K562 (cell line): ENCODE results near the gene TXNIP. TPM values are rescaled to one million over a fixed set of nuclear protein-coding genes. Genes with fewer than 3 reads are reported as not detected.
A peak's percentile ranks its signal among the peaks of the same experiment; 100 is the strongest.

Source experiments
- BHLHE40 ChIP-seq: IDR thresholded peaks from 2 replicates; pipeline ENCODE4 v1.6.1; 2011; ENCODE audit warnings: low read length, improper control_type of control experiment
- CREM ChIP-seq: IDR thresholded peaks from 2 replicates; pipeline ENCODE4 v1.6.1; 2014; ENCODE audit warnings: antibody characterized with exemption, low read depth
- DPF2 ChIP-seq: fragments of 450-650 bp; IDR thresholded peaks from 2 replicates; pipeline ENCODE4 v1.6.1; 2016
- ETV6 ChIP-seq, 3 experiments: fragments of 150-350 bp in 1 of 3; sonication (generic) in 1 of 3; formaldehyde crosslinking in 1 of 3; IDR thresholded peaks; 2 replicates each; pipeline versions ENCODE4 v1.6.1 to v1.8.0; 2014 to 2022; ENCODE audit warnings: borderline replicate concordance in 2 of 3, low read depth in 2 of 3, antibody characterized with exemption in 1 of 3, low read length in 1 of 3, mild to moderate bottlenecking in 1 of 3, missing genetic modification reagents in 1 of 3
- GTF2A2 ChIP-seq: IDR thresholded peaks from 2 replicates; pipeline ENCODE4 v1.6.1; 2016; ENCODE audit warnings: mild to moderate bottlenecking, missing genetic modification characterization, missing compliant biosample characterization
- HNRNPUL1 ChIP-seq: fragments of 200-400 bp; formaldehyde crosslinking; IDR thresholded peaks from 2 replicates; pipeline ENCODE4 v1.6.1; 2017; ENCODE audit warnings: low read length
- MAFF ChIP-seq: IDR thresholded peaks from 2 replicates; pipeline ENCODE4 v1.6.1; 2012; ENCODE audit warnings: low read length, improper control_type of control experiment
- MBD2 ChIP-seq: sonication (generic); IDR thresholded peaks from 2 replicates; pipeline ENCODE4 v1.6.1; 2016; ENCODE audit warnings: low read depth, borderline replicate concordance
- MTA2 ChIP-seq: fragments of 450-650 bp; IDR thresholded peaks from 2 replicates; pipeline ENCODE4 v1.6.1; 2016; ENCODE audit warnings: low read depth
- SMAD3 ChIP-seq: fragments of 450-650 bp; formaldehyde crosslinking; conservative IDR thresholded peaks from 2 replicates; pipeline ENCODE4 v1.4.0; 2020; ENCODE audit warnings: mild to moderate bottlenecking
- STAT5A ChIP-seq: IDR thresholded peaks from 2 replicates; pipeline ENCODE4 v1.6.1; 2012; ENCODE audit warnings: low read length, inconsistent platforms, borderline replicate concordance
- STAT5B ChIP-seq: fragments of 250-450 bp; sonication (Bioruptor Pico); IDR thresholded peaks from 2 replicates; pipeline ENCODE4 v1.8.0; 2021; ENCODE audit warnings: mild to moderate bottlenecking, inconsistent platforms
- TCFL5 ChIP-seq: fragments of 250-450 bp; sonication (Bioruptor Pico); conservative IDR thresholded peaks from 2 replicates; pipeline ENCODE4 v1.6.1; 2021; ENCODE audit warnings: mild to moderate bottlenecking, moderate library complexity, matching md5 sums
- ZBED1 ChIP-seq: IDR thresholded peaks from 2 replicates; pipeline ENCODE4 v1.6.1; 2014
- ZBTB34 ChIP-seq: fragments of 250-450 bp; sonication (Bioruptor Pico); IDR thresholded peaks from 2 replicates; pipeline ENCODE4 v1.8.0; 2021; ENCODE audit warnings: mild to moderate bottlenecking, moderate library complexity
- ZC3H4 ChIP-seq: sonication (generic); formaldehyde crosslinking; IDR thresholded peaks from 2 replicates; pipeline ENCODE4 v1.9.0; 2021; ENCODE audit warnings: missing genetic modification reagents, borderline replicate concordance
- polyA plus RNA-seq, 8 experiments: library from polyadenylated mRNA; depleted of rRNA in 4 of 8; stranded (reverse) in 5 of 8; unstranded in 3 of 8; fragments of >200 nt; fragmentation: Nextera tagmentation in 2 of 8; fragmentation: Illumina TruSeq in 1 of 8; extraction: Ambion mirVana in 2 of 8; extraction: Trizol in 1 of 8; gene quantifications; 2 replicates each; pipeline versions ENCODE4 v1.2.1 to v1.2.3, GENCODE V29; 2011 to 2014; ENCODE audit warnings: inconsistent platforms in 1 of 8, missing spikeins in 1 of 8
- total RNA-seq, 7 experiments: library from RNA; depleted of rRNA in 6 of 7; stranded (reverse); fragments of >200 nt in 6 of 7; fragmentation: Illumina TruSeq in 2 of 7; extraction: Trizol in 2 of 7; gene quantifications; 2 replicates each; pipeline versions ENCODE4 v1.2.1 to v1.2.3, GENCODE V29; 2011 to 2021; ENCODE audit warnings: low replicate concordance in 1 of 7
- TF ChIP-seq, protein P1 (sequence below), 2 experiments: fragments of 450-650 bp; IDR thresholded peaks; 2 replicates each; pipeline ENCODE4 v1.6.1; 2016
- TF ChIP-seq, protein P2 (sequence below): fragments of 250-450 bp; sonication (Bioruptor Pico); IDR thresholded peaks from 2 replicates; pipeline ENCODE4 v1.8.0; 2021; ENCODE audit warnings: borderline replicate concordance, mild to moderate bottlenecking, moderate library complexity; ENCODE audit not compliant: poor library complexity, severe bottlenecking
- TF ChIP-seq, protein P3 (sequence below): sonication (generic); formaldehyde crosslinking; IDR thresholded peaks from 2 replicates; pipeline ENCODE4 v1.8.1; 2023; ENCODE audit warnings: mild to moderate bottlenecking, missing genetic modification reagents
- TF ChIP-seq, protein P4 (sequence below): fragments of 150-350 bp; IDR thresholded peaks from 2 replicates; pipeline ENCODE4 v1.6.1; 2014; ENCODE audit warnings: low read depth, mild to moderate bottlenecking, low read length, borderline replicate concordance

Gene TXNIP
- total and polyA plus RNA-seq, 9 of the 15 experiments (the other 6 are each of a cell fraction or from before 2014, with no cell fraction given) = 120 to 499 (median 257) TPM

- TF ChIP-seq CREM (0 out of 2 replicates have a peak, but pooled peaks have one; percentile 26), MBD2 (no peak), SMAD3 (no peak), BHLHE40 (no peak), HNRNPUL1 (no peak), DPF2 (peak; percentile 45; the same call in 1 of the 2 replicates), GTF2A2 (tag) (no peak), MAFF (no peak), ZBTB34 (no peak), STAT5A (peak; percentile 87), ZC3H4 (CRISPR knock-in tag) (no peak), ETV6 (IDR thresholded peaks at IDR 0.05; ENCODE audit: borderline replicate concordance in 1 of 2, low read depth in 2 of 2, low read length in 1 of 2) (no peak), ETV6 (CRISPR knock-in tag; IDR thresholded peaks at IDR 0.05; ENCODE audit: borderline replicate concordance) (no peak), STAT5B (CRISPR knock-in tag) (no peak), ZBED1 (no peak), MTA2 (no peak), TCFL5 (CRISPR knock-in tag) (no peak)
- TF ChIP-seq, protein P1, sequence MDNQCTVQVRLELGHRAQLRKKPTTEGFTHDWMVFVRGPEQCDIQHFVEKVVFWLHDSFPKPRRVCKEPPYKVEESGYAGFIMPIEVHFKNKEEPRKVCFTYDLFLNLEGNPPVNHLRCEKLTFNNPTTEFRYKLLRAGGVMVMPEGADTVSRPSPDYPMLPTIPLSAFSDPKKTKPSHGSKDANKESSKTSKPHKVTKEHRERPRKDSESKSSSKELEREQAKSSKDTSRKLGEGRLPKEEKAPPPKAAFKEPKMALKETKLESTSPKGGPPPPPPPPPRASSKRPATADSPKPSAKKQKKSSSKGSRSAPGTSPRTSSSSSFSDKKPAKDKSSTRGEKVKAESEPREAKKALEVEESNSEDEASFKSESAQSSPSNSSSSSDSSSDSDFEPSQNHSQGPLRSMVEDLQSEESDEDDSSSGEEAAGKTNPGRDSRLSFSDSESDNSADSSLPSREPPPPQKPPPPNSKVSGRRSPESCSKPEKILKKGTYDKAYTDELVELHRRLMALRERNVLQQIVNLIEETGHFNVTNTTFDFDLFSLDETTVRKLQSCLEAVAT (IDR thresholded peaks at IDR 0.05) = no peak
- TF ChIP-seq, protein P2, sequence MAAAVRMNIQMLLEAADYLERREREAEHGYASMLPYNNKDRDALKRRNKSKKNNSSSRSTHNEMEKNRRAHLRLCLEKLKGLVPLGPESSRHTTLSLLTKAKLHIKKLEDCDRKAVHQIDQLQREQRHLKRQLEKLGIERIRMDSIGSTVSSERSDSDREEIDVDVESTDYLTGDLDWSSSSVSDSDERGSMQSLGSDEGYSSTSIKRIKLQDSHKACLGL (CRISPR knock-in tag) = no peak
- TF ChIP-seq, protein P3, sequence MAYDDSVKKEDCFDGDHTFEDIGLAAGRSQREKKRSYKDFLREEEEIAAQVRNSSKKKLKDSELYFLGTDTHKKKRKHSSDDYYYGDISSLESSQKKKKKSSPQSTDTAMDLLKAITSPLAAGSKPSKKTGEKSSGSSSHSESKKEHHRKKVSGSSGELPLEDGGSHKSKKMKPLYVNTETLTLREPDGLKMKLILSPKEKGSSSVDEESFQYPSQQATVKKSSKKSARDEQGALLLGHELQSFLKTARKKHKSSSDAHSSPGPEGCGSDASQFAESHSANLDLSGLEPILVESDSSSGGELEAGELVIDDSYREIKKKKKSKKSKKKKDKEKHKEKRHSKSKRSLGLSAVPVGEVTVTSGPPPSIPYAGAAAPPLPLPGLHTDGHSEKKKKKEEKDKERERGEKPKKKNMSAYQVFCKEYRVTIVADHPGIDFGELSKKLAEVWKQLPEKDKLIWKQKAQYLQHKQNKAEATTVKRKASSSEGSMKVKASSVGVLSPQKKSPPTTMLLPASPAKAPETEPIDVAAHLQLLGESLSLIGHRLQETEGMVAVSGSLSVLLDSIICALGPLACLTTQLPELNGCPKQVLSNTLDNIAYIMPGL (CRISPR knock-in tag) = no peak
- TF ChIP-seq, protein P4, sequence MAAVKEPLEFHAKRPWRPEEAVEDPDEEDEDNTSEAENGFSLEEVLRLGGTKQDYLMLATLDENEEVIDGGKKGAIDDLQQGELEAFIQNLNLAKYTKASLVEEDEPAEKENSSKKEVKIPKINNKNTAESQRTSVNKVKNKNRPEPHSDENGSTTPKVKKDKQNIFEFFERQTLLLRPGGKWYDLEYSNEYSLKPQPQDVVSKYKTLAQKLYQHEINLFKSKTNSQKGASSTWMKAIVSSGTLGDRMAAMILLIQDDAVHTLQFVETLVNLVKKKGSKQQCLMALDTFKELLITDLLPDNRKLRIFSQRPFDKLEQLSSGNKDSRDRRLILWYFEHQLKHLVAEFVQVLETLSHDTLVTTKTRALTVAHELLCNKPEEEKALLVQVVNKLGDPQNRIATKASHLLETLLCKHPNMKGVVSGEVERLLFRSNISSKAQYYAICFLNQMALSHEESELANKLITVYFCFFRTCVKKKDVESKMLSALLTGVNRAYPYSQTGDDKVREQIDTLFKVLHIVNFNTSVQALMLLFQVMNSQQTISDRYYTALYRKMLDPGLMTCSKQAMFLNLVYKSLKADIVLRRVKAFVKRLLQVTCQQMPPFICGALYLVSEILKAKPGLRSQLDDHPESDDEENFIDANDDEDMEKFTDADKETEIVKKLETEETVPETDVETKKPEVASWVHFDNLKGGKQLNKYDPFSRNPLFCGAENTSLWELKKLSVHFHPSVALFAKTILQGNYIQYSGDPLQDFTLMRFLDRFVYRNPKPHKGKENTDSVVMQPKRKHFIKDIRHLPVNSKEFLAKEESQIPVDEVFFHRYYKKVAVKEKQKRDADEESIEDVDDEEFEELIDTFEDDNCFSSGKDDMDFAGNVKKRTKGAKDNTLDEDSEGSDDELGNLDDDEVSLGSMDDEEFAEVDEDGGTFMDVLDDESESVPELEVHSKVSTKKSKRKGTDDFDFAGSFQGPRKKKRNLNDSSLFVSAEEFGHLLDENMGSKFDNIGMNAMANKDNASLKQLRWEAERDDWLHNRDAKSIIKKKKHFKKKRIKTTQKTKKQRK = no peak
Observed at GRCh38 chr1:146012703-146013558, 16.6 kb upstream of the TXNIP start (continued).
